Left renal pelvis (tissue), 4 donors: ENCODE results near the gene DNM3. TPM values are rescaled to one million over a fixed set of nuclear protein-coding genes. Genes with fewer than 3 reads are reported as not detected.

Experiments
- DNase-seq, 4 donors: peaks; one replicate each; pipeline ENCODE4 v3.0.0-alpha.2; 2013; ENCODE audit warnings: low read depth in 4 of 4, low spot score in 3 of 4
- polyA plus RNA-seq, 4 donors: library from polyadenylated mRNA; unstranded; fragments of 120-200 nt; gene quantifications; one replicate each; pipeline ENCODE4 v1.2.1, GENCODE V29; 2013; ENCODE audit not compliant: insufficient read length in 4 of 4

Gene DNM3
- polyA plus RNA-seq, 4 donors, result 3.8 to 6.6 (median 4.6) TPM

DNA sequence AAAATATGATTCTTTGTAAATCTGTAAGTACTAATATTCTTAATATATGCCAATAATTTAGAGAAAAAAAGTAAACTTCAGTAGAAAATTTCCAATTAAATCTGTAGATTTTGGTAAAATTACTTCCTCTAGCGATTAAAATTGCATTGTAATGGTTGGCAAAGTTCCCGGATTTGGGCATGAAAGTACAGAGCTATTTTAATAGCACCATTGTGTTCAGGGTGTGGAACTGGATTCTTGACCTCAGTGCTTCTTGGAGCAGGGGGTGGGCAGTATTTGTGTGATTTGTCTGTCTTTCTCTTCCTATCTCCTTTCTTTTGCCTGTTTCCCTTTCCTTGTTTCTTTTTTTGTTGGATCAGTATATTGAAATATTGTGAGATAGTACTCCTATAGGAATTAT lies 72.1 kb downstream of the DNM3 start:
- no peak for DNase-seq

DNA sequence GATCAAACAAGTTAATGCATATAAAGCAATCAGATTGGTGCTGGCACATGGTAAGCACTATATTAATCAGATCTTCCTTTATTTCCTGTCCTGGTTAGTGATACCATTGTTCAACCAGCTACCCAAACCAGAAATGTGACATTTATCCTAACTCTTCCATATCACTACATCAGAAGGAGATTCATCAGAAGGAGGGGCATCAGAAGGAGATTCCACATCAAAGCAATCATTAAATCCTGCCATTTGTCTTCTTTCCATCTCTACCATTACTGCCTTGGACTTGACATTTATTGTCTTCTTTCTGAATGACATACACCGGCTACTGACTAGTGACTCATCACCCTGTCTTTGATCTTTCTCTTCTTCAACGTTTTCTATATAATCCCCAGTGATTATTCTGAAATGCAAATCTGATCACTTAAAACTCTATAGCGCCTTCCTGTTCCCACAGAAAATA lies 75.0 kb downstream of the DNM3 start:
- DNase-seq, result no peak

DNA sequence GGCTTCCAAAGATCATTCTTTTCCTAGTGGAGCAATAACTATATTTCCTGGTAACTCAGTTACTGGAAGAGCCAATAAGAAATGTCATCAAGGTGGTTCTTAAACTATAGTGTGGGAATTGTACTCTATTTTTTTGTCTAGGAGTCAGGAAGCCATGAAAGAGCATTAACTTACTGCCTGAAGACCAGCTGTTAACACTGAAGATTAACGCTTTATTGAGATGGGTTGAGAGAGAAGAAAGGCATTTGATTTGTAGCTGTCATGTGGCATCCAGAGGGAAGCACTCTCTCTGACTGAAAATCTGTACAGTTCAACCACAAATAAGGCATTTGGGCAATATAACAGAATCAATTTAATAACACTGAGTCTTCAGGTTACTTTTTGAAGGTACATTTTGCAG lies 76.0 kb downstream of the DNM3 start:
- no peak for DNase-seq

DNA sequence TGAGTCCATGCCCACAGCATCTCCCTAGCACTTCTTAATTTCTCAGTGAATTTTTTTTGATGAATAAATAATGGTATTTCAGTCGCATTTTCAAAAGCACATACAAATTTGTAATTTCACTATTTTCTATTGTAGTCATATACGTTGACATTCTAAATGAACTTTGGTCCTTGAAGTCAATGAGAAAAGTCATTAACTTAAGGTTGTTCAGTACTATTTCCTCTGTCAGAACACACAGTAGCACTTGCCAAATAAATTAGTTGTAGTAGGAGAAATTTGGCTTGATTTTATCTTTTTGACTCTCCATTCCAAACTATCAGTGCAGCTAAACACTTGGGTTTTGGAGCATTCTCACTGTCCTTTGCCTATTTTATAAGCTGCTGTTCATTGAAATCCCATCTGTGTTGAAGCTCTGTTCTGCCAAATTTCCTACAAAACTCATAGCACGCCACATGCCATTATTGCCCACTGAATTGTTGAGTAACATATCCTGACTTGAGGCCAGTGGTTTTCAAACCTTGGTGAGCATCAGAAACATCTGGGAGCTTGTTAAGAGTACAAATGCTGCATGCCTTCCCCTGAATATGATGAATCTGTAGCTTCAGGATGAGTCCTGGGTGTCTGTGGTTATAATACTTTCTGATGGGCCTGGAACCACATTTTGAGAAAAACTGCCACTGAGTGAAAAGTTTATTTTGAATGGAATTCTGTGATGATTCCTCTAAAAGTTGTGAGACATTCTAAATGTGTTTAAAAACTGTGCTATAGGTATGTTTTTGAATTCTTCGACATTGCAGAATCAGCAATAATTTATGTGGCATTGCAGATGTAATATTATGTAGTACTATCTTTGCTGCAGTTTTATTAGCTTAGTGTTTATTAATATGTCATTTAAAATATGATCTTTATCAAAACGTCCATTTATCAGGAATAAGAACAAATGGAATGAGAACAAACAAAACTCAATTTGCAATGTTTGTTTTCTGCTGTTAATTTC lies 78.9 kb downstream of the DNM3 start:
- DNase-seq, result no peak

DNA sequence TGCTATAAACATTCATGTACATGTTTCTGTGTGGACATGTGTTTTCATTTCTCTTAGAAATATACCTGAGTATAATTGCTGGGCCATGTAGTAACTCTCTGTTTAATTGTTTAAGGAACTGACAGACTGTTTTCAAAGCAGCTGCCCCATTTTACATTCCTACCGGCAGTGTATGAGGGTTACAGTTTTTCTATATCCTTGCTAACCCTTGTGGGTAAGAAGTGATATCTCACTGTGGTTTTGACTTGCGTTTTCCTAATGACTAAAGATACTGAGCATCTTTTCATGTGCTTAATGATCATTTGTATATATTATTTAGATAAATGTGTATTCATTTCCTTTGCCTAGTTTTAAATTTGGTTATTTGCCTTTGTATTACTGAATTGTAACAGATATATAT lies 81.7 kb downstream of the DNM3 start:
- DNase-seq, result no peak

DNA sequence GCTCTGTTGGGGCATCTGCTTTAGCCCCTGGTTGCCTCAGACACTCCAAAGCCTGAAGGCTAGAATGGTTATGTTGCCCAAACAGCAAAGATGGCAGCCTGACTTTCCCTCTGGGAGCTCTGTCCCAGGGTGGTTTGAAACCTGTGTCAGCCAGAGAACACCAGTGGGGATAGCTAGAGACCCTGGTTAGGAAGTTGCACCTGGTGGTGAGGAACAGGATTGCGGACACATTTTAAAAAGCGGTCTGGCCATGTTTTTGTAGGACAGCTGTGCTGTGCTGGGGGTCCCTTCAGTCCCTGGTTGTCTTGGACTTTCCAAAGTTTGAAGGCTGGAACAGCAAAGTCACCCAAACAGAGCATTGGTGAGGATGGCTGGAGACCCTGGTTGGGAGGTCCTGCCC lies 87.8 kb downstream of the DNM3 start:
- DNase-seq, result no peak

DNA sequence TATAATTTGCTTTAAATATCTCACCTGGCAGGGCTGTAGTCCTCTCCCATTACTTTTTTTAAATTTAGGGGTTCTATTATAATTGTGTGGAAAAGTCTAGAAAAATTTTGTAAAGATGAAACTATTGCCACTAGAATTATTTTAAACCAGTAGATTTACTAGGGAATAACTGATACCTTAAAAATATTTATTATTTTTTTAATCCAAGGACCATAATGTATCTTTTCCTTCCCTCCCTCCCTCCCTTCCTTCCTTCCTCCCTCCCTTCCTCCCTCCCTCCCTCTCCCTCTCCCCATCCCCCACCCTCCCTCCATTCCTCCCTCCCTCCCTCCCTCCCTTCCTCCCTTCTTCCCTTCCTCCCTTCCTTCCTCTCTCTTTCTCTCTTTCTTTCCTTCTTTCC lies 90.5 kb downstream of the DNM3 start:
- DNase-seq, result no peak

DNA sequence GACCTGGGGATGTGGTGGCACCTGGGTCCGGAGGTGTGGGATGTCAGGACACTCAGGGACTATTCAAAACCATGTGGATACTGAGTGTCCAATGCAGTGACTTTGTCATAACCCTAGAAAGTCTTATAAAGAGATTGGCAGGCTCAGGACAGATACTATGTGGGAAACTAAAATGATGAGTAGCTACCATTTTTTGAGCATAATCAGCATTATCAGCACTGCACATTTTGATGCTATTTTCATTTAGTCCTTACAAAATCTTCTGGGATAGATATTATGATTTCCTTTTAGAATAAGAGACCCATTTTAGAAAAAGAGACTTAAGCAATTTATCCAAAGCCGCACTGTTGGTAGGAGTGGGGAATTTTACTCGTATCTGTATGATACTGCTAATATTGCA lies 93.4 kb downstream of the DNM3 start:
- DNase-seq, result no peak

DNA sequence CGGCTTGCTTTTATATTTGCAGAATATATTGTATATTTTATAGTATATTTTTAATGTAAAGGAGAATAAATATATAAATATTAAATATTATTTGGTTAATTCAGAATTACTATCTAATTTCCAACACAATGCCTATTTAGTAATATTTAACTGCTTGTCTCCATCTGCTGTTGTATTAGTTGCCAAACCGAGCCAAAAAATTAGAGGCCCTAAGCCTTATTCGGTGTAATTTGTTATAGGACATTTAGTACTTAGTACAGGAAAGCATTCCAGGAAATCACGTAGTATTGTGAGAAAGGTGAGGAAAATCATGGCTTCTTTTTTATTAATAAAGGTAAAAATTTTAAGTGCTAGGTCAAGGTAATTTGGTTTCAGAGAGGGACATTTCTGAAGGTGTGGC lies 93.8 kb downstream of the DNM3 start:
- DNase-seq, result no peak

DNA sequence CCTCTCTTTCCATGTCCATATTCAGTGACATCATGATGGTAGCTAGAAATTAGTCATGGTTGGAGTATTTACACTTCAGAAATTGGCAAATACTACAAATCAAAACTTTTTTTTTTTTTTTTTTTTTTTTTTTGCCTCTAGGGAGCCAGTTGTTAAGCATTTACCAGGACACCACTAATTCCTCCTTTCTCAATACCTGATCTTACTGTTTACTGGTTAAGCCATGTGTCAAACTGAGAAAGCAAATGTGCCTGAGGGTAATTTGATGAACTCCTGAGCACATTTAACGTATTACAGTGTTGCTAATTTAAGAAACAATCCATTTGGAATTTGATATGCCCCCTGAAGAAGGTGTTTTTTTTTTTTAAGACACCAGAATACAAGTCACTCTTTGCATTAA lies 94.4 kb downstream of the DNM3 start:
- no peak for DNase-seq

DNA sequence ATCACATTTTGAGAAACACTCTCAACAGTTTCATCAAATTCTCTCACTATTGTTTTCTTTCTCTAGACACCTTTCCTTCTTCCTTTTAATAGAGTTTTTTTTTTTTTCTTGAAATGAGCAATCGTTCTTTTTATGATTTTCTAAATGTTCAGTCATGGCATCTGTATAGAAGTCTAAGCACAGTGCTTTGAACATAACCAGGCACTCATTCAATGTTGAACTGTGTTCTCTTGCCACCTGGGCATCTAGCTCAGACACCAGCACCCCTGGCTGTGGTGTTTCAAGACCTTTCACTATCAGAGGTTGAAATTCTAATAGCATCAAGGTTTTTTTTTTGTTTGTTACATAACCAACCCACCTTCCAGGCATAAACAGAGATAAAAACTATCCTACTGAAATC lies 96.6 kb downstream of the DNM3 start:
- DNase-seq, result no peak

DNA sequence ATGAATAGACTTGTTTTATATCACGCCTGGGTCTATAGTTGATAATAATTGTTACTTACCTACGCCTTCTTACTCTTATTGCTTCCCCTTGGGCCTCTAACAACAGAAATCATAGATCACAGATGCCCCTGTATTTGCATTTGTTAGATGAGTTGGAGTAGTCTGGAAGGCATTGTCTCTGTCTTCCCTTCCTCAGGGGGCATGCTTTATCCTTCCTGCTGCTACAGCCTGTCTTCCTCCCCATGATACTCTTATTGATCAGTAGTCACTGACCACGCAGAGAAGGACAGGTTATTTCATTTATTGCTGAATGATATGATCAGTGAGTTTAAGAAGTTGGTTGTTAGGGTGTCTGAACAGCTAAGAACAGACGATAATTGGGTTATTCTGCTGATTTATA lies 98.4 kb downstream of the DNM3 start:
- DNase-seq, result no peak

DNA sequence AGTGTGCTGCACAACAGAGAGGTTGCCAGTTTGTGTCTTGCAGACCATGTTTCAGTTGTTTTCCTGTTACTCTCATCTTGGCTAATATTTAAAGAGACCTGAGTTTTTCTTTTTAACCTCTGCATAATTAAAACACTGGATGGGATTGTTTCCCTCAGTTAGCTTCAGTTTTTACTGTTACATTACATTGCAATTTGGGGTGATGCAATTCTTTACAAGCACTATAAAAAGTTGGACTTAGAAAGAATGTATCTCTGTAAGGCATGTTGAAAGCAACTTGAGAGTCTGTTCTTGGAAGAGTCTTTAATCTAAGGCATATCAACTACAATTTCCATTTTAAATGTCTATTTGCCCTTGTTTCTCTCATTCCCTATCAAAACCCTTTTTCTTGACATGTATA lies 99.1 kb downstream of the DNM3 start:
- DNase-seq, result no peak

DNA sequence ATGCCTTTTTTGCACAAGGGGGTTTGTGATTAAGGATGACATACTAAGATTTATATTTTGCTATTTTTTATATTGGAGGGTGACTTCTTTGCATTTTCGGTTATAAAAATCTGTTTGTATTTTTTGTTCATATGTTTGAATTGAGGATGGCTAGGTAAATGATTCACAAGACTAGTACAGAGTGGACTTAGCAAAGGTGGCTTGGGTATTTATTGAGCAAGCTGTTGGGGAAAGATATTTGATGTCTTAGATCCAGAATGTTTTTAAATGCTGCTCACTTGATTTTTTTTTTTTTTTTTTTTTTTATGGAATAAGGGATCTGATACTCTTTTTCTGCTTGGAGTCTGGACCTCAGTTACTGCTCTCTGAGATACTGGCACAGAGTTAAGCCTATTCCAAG lies 100.6 kb downstream of the DNM3 start:
- DNase-seq, result no peak

DNA sequence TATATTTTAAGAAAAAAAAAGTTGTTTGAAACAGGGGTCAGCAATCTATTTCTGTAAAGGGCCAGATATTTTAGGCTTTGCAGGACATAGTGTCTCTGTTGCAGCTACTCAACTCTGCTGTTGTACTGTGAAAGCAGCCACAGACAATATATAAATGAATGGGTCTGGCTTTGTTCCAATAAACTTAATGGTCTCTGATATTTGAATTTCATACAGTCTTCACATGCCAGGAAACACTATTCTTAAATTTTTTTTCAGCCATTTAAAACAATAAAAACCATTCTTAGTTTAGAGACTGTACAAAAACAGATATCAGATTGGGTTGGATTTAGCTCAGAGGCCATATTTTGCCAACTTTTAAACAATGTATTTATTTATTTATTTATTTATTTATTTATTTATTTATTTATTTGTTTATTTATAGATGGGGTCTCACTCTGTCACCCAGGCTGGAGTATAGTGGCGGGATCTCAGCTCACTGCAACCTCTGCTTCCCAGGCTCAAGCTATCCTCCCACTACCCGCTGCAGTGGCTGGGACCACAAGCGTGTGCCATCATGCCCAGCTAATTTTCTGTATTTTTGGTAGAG lies 102.8 kb downstream of the DNM3 start:
- DNase-seq, result no peak

DNA sequence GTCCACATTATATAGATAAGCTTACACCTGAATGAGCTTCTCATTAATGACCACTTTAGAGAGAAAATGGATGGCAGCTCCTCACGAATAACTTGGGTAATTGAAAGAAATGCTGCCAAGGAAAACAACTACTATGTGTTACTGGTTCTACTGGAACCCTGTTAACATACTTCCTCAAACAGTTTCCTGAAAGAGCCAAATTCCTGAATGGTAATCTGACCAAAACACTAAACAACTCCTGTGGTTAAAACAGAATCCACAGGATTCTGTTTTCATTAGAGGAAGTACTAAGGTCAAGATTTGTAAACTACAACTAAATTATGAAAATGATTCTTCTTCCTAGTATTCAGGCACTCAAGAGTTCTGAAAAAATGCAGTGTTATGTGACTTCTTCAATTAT lies 107.2 kb downstream of the DNM3 start:
- no peak for DNase-seq

DNA sequence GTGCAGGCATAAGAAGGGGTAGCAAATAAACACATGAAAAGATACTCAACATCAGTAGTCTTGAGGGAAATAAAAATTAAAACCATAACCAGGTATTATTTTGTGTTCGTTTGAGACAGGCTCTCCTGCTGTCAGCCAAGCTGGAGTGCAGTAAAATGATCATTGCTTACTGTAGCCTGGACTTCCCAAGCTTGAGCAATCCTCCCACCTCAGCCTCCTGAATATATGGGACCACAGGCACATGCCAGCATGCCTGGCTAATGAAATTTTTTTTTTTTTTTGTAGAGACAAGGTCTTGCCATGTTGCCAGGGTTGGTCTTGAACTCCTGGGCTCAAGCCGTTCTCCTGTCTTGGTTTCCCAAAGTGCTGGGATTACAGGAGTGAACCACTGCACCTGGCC lies 108.0 kb downstream of the DNM3 start:
- no peak for DNase-seq

DNA sequence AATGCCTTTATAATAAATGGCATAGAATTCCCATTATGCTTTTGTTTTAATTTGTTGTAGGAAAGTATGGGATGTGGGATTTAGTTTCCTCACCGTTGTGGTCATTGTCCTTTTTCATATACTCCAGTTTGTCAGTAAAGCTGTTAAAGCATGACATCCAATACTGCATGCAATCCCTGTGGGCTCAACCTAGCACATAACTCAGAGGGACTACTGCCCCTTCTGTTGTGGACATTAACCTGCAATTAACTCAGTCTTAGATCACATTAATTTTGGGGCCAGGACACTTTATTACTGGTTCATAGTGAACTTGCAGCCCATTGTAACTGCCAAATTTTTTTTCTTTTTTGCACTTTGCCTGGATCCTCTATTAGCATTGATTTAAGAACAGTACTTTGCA lies 112.5 kb downstream of the DNM3 start:
- DNase-seq, result peak in 2 of 4 donors; percentile 22 to 42

DNA sequence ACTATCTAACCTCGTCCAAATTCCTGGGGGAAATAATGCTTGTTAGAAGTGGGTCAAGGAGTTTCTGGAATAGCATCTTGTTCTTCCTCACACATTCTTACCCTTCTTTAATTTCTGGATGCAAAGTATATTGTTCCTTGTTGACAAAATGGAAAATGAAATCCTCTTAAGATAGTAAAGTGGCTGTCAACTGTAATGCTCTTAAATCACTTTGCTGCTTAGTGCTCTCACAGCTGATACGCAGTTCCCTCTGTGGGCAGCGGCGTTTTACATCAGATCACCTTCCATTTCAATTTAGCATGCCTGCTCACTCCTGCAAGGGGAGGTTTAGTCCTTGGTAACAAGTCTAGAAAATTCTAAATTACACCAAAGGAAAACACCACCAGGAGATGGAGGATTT lies 113.1 kb downstream of the DNM3 start:
- no peak for DNase-seq

DNA sequence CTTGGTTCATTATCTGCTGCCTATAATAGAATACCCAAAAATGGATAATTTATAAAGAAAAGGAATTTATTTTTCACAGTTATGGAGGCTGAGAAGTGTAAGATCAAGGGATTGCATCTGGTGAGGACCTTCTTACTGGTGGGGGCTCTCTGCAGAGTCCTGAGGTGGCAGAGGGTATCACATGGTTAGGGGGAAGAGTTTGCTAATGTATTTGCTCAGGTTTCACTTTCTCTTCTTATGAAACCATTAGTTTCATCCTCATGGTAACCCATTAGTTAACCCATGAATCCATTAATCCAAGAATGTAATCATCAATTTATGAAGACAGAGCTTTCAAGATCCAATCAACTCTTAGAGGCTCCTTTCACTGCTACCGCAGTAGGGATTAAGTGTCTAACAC lies 120.6 kb downstream of the DNM3 start:
- DNase-seq, result no peak

DNA sequence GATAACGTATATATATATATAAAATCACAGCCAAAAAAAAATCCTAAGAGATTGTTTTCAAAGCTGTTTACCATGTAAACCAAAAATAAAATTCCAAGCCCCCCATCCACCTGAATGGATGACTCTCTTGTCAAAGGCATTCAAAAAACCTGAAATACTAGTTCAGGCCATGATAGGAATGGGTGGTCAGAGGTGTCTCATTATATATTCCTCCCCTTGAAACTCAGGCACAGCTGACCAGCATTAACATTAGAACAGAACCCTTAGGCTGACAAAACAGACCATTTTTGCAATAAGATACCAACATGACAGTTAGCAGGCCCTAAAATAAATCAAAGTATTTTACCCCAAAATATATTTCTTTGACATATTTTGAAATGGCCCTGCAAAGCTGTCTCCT lies 122.5 kb downstream of the DNM3 start:
- no peak for DNase-seq

DNA sequence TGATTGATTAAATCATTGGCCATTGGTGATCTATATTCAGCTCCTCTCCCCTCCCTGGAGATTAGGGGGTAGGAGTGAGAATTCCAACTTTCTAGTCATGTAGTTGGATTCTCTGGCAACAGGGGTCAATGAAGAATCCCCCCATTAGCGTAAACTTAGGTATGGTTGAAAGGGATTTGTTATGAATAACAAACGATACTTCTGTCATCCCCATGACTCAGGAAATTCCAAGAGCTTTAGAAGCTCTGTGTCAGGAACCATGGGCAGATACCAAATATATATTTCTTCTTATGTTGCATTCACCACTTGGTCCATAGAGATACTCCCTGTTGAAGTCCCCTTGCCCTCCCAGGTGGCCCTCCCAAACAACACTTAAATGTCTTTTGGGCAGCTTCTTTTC lies 124.5 kb downstream of the DNM3 start:
- no peak for DNase-seq
